ENCODE data around the gene HRC. TPM values are rescaled to one million over a fixed set of nuclear protein-coding genes. Genes with fewer than 3 reads are reported as not detected.

The HRC gene
- total and polyA plus RNA-seq, 2 of the 8 experiments (the other 6 are each of a cell fraction or from before 2014, with no cell fraction given): 2.3 to 2.6 TPM

- Histone ChIP-seq H2BK12ac (ENCODE audit: low read depth, low read length) (no peak overlapping the region), H3K4ac (replicated peaks; ENCODE audit: insufficient read length, low read depth, low read length) (no peak overlapping the region), H4K5ac (ENCODE audit: insufficient read length, low read depth, low read length) (no peak overlapping the region), H3K36me3 (ENCODE audit: control insufficient read depth in 2 of 4, insufficient read depth in 4 of 4, low read length in 3 of 4) (no peaks in the 10 kb centered on the region), H3K27me3 (replicated peaks in 1 of 4; ENCODE audit: control insufficient read depth in 3 of 4, extremely low read depth in 1 of 4, insufficient read depth in 3 of 4, low read length in 3 of 4) (peaks cover 0 to 11% (median 8%) of the 10 kb centered on the region in 4 experiments; a peak in 4 of 7 replicates), H3K79me1 (ENCODE audit: low read depth, low read length) (no peaks in the 10 kb centered on the region), H3K79me2 (ENCODE audit: control insufficient read depth in 1 of 2, insufficient read depth in 2 of 2, low read length in 2 of 2) (no peaks in the 10 kb centered on the region), H3K9me3 (ENCODE audit: insufficient read depth in 2 of 2, low read depth in 1 of 2, low read length in 1 of 2) (no peaks in the 10 kb centered on the region), H4K8ac (ENCODE audit: extremely low read depth, insufficient read depth, low read length) (no peak overlapping the region), H3K4me2 (ENCODE audit: insufficient read depth in 1 of 2, low read depth in 2 of 2, low read length in 2 of 2) (no peak overlapping the region), H2BK5ac (ENCODE audit: low read depth, low read length) (no peak overlapping the region), H3K27ac (ENCODE audit: low read depth, low read length) (no peak overlapping the region), H2BK120ac (replicated peaks; ENCODE audit: low read depth, low read length) (no peak overlapping the region), H3K9ac (replicated peaks in 1 of 4; ENCODE audit: extremely low read depth in 1 of 4, low read depth in 3 of 4, low read length in 3 of 4) (no peak overlapping the region), H3K23me2 (ENCODE audit: low read depth, low read length) (peaks cover 12% of the 10 kb centered on the region; the same call in 1 of the 2 replicates), H2BK20ac (ENCODE audit: low read length) (no peak overlapping the region), H3K4me3 (ENCODE audit: extremely low read depth in 1 of 4, insufficient read depth in 2 of 4, low read depth in 3 of 4, low read length in 4 of 4) (no peak overlapping the region), H4K20me1 (replicated peaks in 1 of 2; ENCODE audit: control insufficient read depth in 1 of 2, insufficient read depth in 2 of 2, low read length in 2 of 2) (no peaks in the 10 kb centered on the region), H3K4me1 (replicated peaks in 1 of 4; ENCODE audit: control insufficient read depth in 3 of 4, insufficient read depth in 4 of 4, low read length in 3 of 4) (peaks cover 0 to 16% (median 9%) of the 10 kb centered on the region in 4 experiments; a peak in 6 of 7 replicates), H3K18ac (ENCODE audit: extremely low read depth, low read length) (no peak overlapping the region), H4K91ac (replicated peaks; ENCODE audit: insufficient read length, low read length) (no peak overlapping the region), H2AFZ (ENCODE audit: low read length) (no peak overlapping the region), H3K14ac (ENCODE audit: insufficient read length) (no peak overlapping the region), H3K56ac (replicated peaks; ENCODE audit: insufficient read length, low read depth, low read length) (no peak overlapping the region), H3K23ac (ENCODE audit: insufficient read length) (no peak overlapping the region), H2BK15ac (ENCODE audit: low read length) (no peak overlapping the region), H2AK5ac (ENCODE audit: low read depth, low read length) (no peak overlapping the region)
- TF ChIP-seq CHD1 (IDR thresholded peaks at IDR 0.05; ENCODE audit: low read depth, low read length): no peak
- no peak for TF ChIP-seq CEBPB (IDR thresholded peaks at IDR 0.05; ENCODE audit: low read depth, low read length)
- TF ChIP-seq TAF1 (IDR thresholded peaks at IDR 0.05; ENCODE audit: low read depth, low read length): no peak
- no peak for TF ChIP-seq BACH1 (IDR thresholded peaks at IDR 0.05; ENCODE audit: low read length)
- no peak for TF ChIP-seq RFX5 (IDR thresholded peaks at IDR 0.05; ENCODE audit: borderline replicate concordance, low read depth, low read length)
- no peak for TF ChIP-seq GABPA (IDR thresholded peaks at IDR 0.05; ENCODE audit: borderline replicate concordance, insufficient read depth, low read length)
- TF ChIP-seq JUN (IDR thresholded peaks at IDR 0.05; ENCODE audit: low read depth, low read length): no peak
- no peak for TF ChIP-seq BRCA1 (IDR thresholded peaks at IDR 0.05; ENCODE audit: low read depth, low read length)
- TF ChIP-seq E2F6 (IDR thresholded peaks at IDR 0.05): no peak
- TF ChIP-seq SUZ12 (IDR thresholded peaks at IDR 0.05; ENCODE audit: low read length): no peak
- WGBS, 2 experiments (ENCODE audit: extremely low coverage in 1 of 2, insufficient coverage in 1 of 2, insufficient read length in 1 of 2, insufficient replicate concordance in 2 of 2, low coverage in 1 of 2, low lambda C conversion rate in 2 of 2, missing lambda C conversion rate in 1 of 2): 88% methylated on average over 4 of the region's 4 CpGs; no CpG with 5 or more reads in 1 of the 2 experiments
- DNase-seq (ENCODE audit: low read depth in 1 of 2, low spot score in 2 of 2) (no peak), FAIRE-seq (no peak)
- ChIA-PET POLR2A (ENCODE audit: partially characterized antibody) (interaction anchor here (0.7 to 1.2 kb wide), 3 partner anchors 12 to 73 kb away, joined by 3 read pairs; no protein-coding TSS in a partner anchor), CTCF (ENCODE audit: partially characterized antibody) (interaction anchor here (1.0 to 3.3 kb wide), 6 partner anchors 15 to 64 kb away, joined by 3 to 19 read pairs (median 4); partner anchors contain the start of gene LIN7B)
Measured at GRCh38 chr19:49161987-49162386, 6.8 kb upstream of the HRC start.

Measured in H1 (cell line).